HUES6 (cell line): ENCODE data around the gene RPS6KC1.
"Not testable (repeated sequence)": the region's sequence is repeated elsewhere in the genome, so short reads cannot be mapped to it uniquely, and the experiment has no call there.

Experiments
- H3K27ac ChIP-seq: 2 replicates; pipeline ENCODE4 v1.7.0; 2013; ENCODE audit warnings: low read depth, mild to moderate bottlenecking, low read length, inconsistent platforms
- H3K27me3 ChIP-seq: 2 replicates; pipeline ENCODE4 v1.6.1; 2013; ENCODE audit warnings: low read length; ENCODE audit not compliant: control insufficient read depth, insufficient read depth
- H3K36me3 ChIP-seq: 2 replicates; pipeline ENCODE4 v1.6.1; 2013; ENCODE audit warnings: low read length; ENCODE audit not compliant: control insufficient read depth, insufficient read depth
- H3K4me1 ChIP-seq: 2 replicates; pipeline ENCODE4 v1.6.1; 2013; ENCODE audit warnings: low read length; ENCODE audit not compliant: control insufficient read depth, insufficient read depth
- H3K4me3 ChIP-seq: 2 replicates; pipeline ENCODE4 v1.5.1; 2013; ENCODE audit warnings: low read depth, low read length
- H3K9ac ChIP-seq: one replicate; pipeline ENCODE4 v1.6.1; 2013; ENCODE audit warnings: mild to moderate bottlenecking, low read length
- H3K9me3 ChIP-seq: 2 replicates; pipeline ENCODE4 v1.6.1; 2013; ENCODE audit warnings: low read depth, low read length; ENCODE audit not compliant: control insufficient read depth, insufficient read depth

The RPS6KC1 gene

DNA sequence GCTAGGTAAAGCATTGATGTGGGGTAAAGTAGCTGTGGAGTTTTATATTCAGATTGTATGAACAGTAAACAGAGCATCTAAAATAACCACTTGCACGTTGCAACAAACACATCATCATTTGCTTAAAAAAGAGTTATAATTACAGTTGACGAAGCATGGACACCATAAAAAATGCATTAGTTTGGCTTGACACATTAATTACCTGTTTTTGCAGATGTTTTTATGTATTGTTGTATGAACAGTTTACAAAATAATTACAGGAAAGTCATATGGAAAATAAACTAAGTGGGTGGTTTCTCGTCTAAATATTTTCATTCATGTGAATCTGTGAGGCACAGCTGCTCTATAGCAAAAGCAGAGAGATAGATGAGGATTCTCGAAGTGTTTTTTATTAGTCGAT lies 108.3 kb downstream of the RPS6KC1 start:
- H3K27me3 ChIP-seq = no peaks in the 10 kb centered on the region
- H3K27ac ChIP-seq = no peak overlapping the region
- no peaks in the 10 kb centered on the region for H3K9me3 ChIP-seq
- H3K9ac ChIP-seq = no peak overlapping the region
- no peak overlapping the region for H3K4me3 ChIP-seq
- no peaks in the 10 kb centered on the region for H3K4me1 ChIP-seq
- H3K36me3 ChIP-seq = no peaks in the 10 kb centered on the region; the same call in 1 of the 2 replicates

DNA sequence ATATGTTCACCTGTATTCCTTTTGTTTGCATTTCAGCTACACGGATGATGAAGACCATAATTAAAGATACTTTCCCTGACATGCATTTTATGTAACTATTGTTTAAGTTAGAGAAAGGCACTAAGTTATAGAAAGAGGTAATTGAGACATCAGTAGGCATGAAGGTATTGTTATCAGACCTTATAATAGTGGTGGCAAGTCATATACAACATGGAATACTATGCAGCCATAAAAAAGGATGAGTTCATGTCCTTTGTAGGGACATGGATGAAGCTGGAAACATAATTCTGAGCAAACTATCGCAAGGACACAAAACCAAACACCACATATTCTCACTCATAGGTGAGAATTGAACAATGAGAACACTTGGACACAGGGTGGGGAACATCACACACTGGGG lies 109.4 kb downstream of the RPS6KC1 start:
- not testable (repeated sequence) for H3K4me1 ChIP-seq, H3K9me3 ChIP-seq, H3K36me3 ChIP-seq, H3K27me3 ChIP-seq, H3K27ac ChIP-seq, H3K9ac ChIP-seq, H3K4me3 ChIP-seq

DNA sequence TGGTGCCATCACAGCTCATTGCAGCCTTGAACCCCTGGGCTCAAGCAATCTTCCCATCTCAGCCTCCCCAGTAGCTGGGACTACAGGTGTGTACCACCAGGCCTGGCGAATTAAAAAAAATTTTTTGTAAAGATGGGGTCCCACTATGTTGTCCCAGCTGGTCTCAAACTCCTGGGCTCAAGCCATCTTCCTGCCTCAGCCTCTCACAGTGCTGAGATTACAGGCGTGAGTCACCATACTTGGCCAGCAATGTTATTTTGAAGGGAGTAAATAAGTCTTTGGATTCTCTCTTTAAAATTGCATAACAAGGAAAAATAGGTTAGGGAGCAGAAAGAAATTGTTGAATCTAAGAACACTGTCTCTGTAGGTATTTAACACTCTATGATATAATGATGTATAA lies 111.3 kb downstream of the RPS6KC1 start:
- H3K9ac ChIP-seq = no peak overlapping the region
- no peaks in the 10 kb centered on the region for H3K9me3 ChIP-seq
- H3K27me3 ChIP-seq = no peaks in the 10 kb centered on the region
- H3K4me1 ChIP-seq = no peaks in the 10 kb centered on the region
- H3K4me3 ChIP-seq = no peak overlapping the region
- no peaks in the 10 kb centered on the region for H3K36me3 ChIP-seq
- no peak overlapping the region for H3K27ac ChIP-seq

DNA sequence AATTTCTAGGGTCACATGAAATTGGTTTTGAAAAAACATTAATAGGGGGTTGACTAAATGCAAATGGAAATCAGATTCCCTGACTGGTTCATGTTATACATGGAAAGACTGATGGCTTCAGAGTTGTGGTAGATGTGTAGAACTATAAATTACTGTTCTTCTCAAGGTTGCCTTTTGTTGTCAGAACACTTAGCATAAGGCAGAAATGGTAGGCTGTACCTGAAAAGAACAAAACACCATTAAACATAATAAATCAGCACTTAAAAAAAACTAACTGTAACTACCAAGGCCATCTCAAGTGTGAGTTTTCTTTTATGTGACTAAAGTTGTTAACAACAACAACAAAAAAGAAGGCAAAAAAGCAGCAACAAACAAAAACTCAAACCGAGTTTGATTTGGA lies 111.8 kb downstream of the RPS6KC1 start:
- H3K27me3 ChIP-seq = no peaks in the 10 kb centered on the region

DNA sequence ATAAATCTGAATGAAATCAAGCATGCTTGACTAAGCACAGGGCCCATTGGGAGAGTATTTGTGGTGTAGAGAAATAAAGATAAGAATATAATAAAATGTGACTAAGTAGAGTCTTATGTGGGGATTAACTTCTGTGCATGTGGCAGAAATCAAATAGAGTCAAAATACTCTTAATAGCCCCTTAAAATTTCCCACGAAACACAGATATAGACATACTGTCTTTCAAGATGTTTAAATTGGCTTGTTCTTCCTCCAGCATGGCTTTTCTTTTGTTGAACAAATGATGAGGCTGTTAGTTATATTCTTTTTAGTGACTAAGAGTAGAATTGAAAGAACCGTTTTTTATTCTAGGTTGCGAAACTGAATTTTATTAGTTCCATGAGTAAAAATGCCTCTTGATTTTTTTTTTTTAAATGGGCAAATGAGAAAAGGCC lies 112.3 kb downstream of the RPS6KC1 start:
- no peaks in the 10 kb centered on the region for H3K27me3 ChIP-seq
- H3K27ac ChIP-seq = no peak overlapping the region
- H3K9ac ChIP-seq = no peak overlapping the region
- H3K4me3 ChIP-seq = no peak overlapping the region
- H3K9me3 ChIP-seq = no peaks in the 10 kb centered on the region
- no peaks in the 10 kb centered on the region for H3K36me3 ChIP-seq
- H3K4me1 ChIP-seq = no peaks in the 10 kb centered on the region

More for the DNA sequence above, 111.8 kb downstream of the RPS6KC1 start:
- no peak overlapping the region for H3K4me3 ChIP-seq
- no peak overlapping the region for H3K27ac ChIP-seq
- no peaks in the 10 kb centered on the region for H3K9me3 ChIP-seq
- H3K9ac ChIP-seq = no peak overlapping the region
- no peaks in the 10 kb centered on the region for H3K4me1 ChIP-seq
- H3K36me3 ChIP-seq = no peaks in the 10 kb centered on the region

DNA sequence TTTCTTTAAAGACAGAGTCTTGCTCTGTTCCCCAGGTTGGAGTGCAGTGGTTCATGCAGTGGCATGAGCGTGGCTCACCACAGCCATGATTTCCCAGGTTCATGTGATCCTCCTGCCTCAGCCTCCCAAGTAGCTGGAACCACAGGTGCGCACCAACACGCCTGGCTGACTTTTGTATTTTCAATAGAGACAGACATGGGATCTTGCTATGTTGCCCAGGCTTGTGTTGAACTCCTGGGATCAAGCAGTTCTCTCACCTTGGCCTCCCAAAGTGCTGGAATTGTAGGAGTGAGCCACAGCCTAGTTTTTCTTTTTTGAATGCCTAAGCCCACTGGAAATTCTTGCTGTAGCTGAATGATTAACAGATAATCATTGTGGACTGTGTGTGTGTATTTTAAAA lies 113.5 kb downstream of the RPS6KC1 start:
- H3K4me3 ChIP-seq = no peak overlapping the region
- H3K27ac ChIP-seq = no peak overlapping the region
- H3K36me3 ChIP-seq = no peaks in the 10 kb centered on the region
- no peak overlapping the region for H3K9ac ChIP-seq
- H3K27me3 ChIP-seq = no peaks in the 10 kb centered on the region
- no peaks in the 10 kb centered on the region for H3K4me1 ChIP-seq
- no peaks in the 10 kb centered on the region for H3K9me3 ChIP-seq

DNA sequence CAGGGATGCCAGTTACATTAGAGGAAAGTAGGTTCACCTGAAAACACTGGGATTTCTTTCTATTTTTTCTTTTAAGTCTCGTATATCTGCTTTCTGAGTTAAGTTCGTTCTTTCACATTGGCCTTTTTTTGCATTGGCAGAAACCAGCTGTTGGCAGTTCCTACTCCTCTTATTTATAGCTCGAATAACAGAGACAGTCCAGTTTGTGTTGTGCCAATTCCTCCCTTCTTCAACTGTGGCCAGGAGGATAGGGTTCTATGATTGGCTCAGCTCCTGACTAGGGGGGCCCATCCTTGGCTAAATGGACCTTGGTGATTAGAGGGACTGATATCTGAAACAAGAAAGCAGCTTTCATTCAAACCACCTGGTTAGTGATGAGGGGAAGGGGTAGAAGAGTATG lies 115.8 kb downstream of the RPS6KC1 start:
- no peak overlapping the region for H3K9ac ChIP-seq
- H3K9me3 ChIP-seq = no peaks in the 10 kb centered on the region
- H3K36me3 ChIP-seq = no peaks in the 10 kb centered on the region
- H3K4me1 ChIP-seq = no peaks in the 10 kb centered on the region
- H3K27ac ChIP-seq = no peak overlapping the region
- H3K27me3 ChIP-seq = no peaks in the 10 kb centered on the region
- no peak overlapping the region for H3K4me3 ChIP-seq

DNA sequence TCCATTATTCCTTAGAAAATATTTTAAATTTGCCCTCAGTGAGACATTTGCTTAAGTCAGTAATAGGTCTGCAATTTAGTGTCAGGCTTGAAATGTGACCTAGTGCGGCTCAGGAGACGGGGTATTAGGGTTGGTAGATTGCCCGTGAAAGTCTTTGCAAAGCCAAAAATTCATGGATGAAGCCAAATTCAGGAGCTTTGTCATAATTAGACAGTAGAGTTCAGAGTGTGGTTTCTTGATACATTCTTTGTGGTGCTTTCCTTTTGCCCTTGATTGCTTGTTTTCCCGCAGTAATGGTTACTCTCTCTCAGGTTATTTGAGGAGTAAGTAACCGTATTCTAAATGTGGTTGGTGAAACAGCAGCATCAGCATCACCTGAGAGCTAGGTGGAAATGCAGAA lies 120.7 kb downstream of the RPS6KC1 start:
- no peaks in the 10 kb centered on the region for H3K36me3 ChIP-seq

DNA sequence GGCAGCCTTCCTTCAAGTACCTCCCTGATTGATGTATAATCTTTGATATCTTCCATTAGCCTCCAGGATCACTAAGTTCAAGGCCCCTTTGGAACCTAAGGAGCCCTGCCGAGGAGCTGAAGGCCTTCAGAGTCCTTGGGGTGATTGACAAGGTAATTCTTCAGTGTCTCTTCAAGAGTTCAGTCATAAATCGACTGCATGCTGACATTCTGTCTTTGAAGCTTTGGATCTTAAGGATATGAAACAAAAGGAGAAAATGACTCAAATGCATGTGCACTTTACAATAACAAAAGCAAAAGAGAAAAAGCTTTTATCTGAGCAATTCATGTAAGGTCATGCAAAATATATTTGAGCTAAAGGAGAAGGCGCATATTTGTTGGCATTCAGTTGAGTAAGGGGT lies 125.3 kb downstream of the RPS6KC1 start:
- Histone ChIP-seq H3K27me3 (no peaks in the 10 kb centered on the region), H3K9me3 (no peaks in the 10 kb centered on the region), H3K27ac (no peak overlapping the region), H3K4me3 (no peak overlapping the region), H3K4me1 (peaks cover 10% of the 10 kb centered on the region), H3K9ac (no peak overlapping the region), H3K36me3 (no peaks in the 10 kb centered on the region)

More for the DNA sequence above, 120.7 kb downstream of the RPS6KC1 start:
- Histone ChIP-seq H3K27me3 (no peaks in the 10 kb centered on the region), H3K9ac (no peak overlapping the region), H3K9me3 (no peaks in the 10 kb centered on the region), H3K27ac (no peak overlapping the region), H3K4me1 (peaks cover 10% of the 10 kb centered on the region), H3K4me3 (no peak overlapping the region)

DNA sequence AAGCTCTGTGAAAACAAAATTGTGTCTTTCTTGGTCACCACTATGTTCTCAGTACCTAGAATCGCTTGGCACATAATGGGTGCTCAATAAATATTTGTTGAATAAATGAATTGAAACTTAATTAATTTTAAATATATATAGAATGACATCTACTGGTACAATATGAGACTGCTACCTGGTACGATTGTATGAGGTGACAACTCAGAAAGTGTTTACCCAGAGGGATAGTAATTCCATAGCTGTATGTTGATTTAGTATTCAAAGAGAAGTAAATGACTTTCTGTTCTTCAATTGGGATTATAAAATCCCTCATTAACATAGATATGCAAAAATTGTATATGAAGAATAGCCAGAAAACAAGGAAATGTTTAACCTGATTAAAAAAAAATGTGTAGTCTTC lies 128.7 kb downstream of the RPS6KC1 start:
- H3K4me3 ChIP-seq = no peak overlapping the region
- no peaks in the 10 kb centered on the region for H3K36me3 ChIP-seq
- no peaks in the 10 kb centered on the region for H3K27me3 ChIP-seq
- H3K4me1 ChIP-seq = peaks cover 10% of the 10 kb centered on the region
- H3K27ac ChIP-seq = no peak overlapping the region
- no peak overlapping the region for H3K9ac ChIP-seq
- no peaks in the 10 kb centered on the region for H3K9me3 ChIP-seq

DNA sequence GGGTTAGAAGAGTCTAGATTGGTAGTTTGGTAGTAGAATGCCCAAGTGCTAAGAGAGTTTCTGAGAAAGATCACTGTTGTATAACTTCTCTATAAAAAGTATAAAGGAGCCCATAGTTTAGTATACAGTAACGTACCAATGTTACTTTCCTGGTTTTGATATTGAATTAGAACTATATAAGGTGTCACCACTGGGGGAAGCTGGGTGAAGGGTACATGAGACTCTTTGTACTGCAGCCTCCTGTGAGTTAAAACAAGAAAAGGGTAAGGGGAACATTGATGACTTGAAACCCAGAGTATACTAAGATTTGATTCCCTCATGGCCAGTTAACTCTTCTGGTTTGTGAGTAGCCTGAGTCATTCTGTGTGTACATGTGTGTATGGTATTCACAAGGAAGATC lies 129.8 kb downstream of the RPS6KC1 start:
- H3K27me3 ChIP-seq = no peaks in the 10 kb centered on the region
- H3K27ac ChIP-seq = no peak overlapping the region
- H3K9ac ChIP-seq = no peak overlapping the region
- H3K36me3 ChIP-seq = no peaks in the 10 kb centered on the region
- no peaks in the 10 kb centered on the region for H3K9me3 ChIP-seq
- no peak overlapping the region for H3K4me3 ChIP-seq
- 0 out of 2 replicates have a peak, but pooled peaks cover 4% of the 10 kb centered on the region for H3K4me1 ChIP-seq
